GM19463 (cell line): ENCODE data around the gene NACC2.

ENCODE experiments used
- ATAC-seq: cut with Tn5 transposase; IDR thresholded peaks from one replicate; pipeline ENCODE4 v1.9.1; 2021; ENCODE audit warnings: mild to moderate bottlenecking, moderate library complexity; ENCODE audit not compliant: unreplicated experiment

Gene NACC2

GRCh38 chr9:136096505-136097001, 1.5 kb upstream of the NACC2 start:
- no peak for ATAC-seq

- ATAC-seq: no peak
These were observed 851 bp downstream of the NACC2 start for GRCh38 chr9:136093995-136094881.

GRCh38 chr9:136093346-136093986, 1.6 kb downstream of the NACC2 start:
- ATAC-seq: no peak

- no peak for ATAC-seq
These were observed 2.3 kb downstream of the NACC2 start for GRCh38 chr9:136092741-136093140.

- no peak for ATAC-seq
These were observed 2.8 kb downstream of the NACC2 start for GRCh38 chr9:136092353-136092650.

GRCh38 chr9:136091582-136092352, 3.3 kb downstream of the NACC2 start:
- no peak for ATAC-seq

- ATAC-seq: no peak
These were observed 4.1 kb downstream of the NACC2 start for GRCh38 chr9:136090768-136091581.

- ATAC-seq: no peak
These were observed 4.9 kb downstream of the NACC2 start for GRCh38 chr9:136090056-136090735.

- ATAC-seq: no peak
These were observed 5.4 kb downstream of the NACC2 start for GRCh38 chr9:136089697-136090045.

- ATAC-seq: no peak
These were observed 6.0 kb downstream of the NACC2 start for GRCh38 chr9:136088939-136089696.

GRCh38 chr9:136088481-136088938, 6.6 kb downstream of the NACC2 start:
- ATAC-seq: no peak

- no peak for ATAC-seq
These were observed 7.2 kb downstream of the NACC2 start for GRCh38 chr9:136087741-136088480.

GRCh38 chr9:136086951-136087740, 7.9 kb downstream of the NACC2 start:
- no peak for ATAC-seq

- no peak for ATAC-seq
These were observed 8.7 kb downstream of the NACC2 start for GRCh38 chr9:136086213-136086881.

GRCh38 chr9:136085815-136086212, 9.3 kb downstream of the NACC2 start:
- ATAC-seq: no peak

- ATAC-seq: no peak
These were observed 10.8 kb downstream of the NACC2 start for GRCh38 chr9:136084063-136084944.
